Body of pancreas (tissue), 4 donors: ENCODE results near the gene DOCK4. TPM values are rescaled to one million over a fixed set of nuclear protein-coding genes. Genes with fewer than 3 reads are reported as not detected.

ENCODE experiments used
- ATAC-seq: fragments of 150-250 bp; one replicate; pipeline ENCODE4 v1.9.1; 2016
- DNase-seq, 4 donors: peaks; one replicate each; pipeline ENCODE4 v3.0.0-alpha.2; 2019
- H3K27ac ChIP-seq, 4 donors: fragments of 200-600 bp; sonication (generic); 1 replicate in 3 of 4; 2 replicates in 1 of 4; pipeline versions ENCODE4 v1.5.1 to v1.6.1; 2016 to 2019; ENCODE audit warnings: mild to moderate bottlenecking in 1 of 4, mixed read lengths in 1 of 4, moderate library complexity in 1 of 4
- H3K27me3 ChIP-seq, 2 donors: fragments of 200-600 bp; sonication (generic); one replicate each; pipeline ENCODE4 v1.6.0; 2016; ENCODE audit warnings: mild to moderate bottlenecking in 1 of 2
- H3K36me3 ChIP-seq, 2 donors: fragments of 200-600 bp; sonication (generic); replicated peaks in 1 of 2; 2 replicates each; pipeline ENCODE4 v1.5.1; 2016; ENCODE audit warnings: low read depth in 2 of 2; ENCODE audit not compliant: insufficient read depth in 1 of 2
- H3K4me1 ChIP-seq: fragments of 200-600 bp; sonication (generic); one replicate; pipeline ENCODE4 v1.6.0; 2016
- H3K4me3 ChIP-seq, 2 donors: fragments of 200-600 bp; sonication (generic); 1 replicate in 1 of 2; 2 replicates in 1 of 2; pipeline ENCODE4 v1.5.1; 2016 to 2019
- H3K9me3 ChIP-seq, 3 donors: fragments of 200-600 bp; sonication (generic); 1 replicate in 2 of 3; 2 replicates in 1 of 3; pipeline ENCODE4 v1.5.1; 2016
- POLR2A ChIP-seq, 3 donors: fragments of 450-650 bp; IDR thresholded peaks; one replicate each; pipeline ENCODE4 v1.6.1; 2016; ENCODE audit warnings: antibody characterized with exemption in 3 of 3, mild to moderate bottlenecking in 2 of 3
- WGBS, 2 donors: methylation state at CpG; one replicate each; pipeline ENCODE4 v1.1.5; 2017; 5-methylcytosine and 5-hydroxymethylcytosine counted together
- intact Hi-C: fragments of 100-400 bp; cut with DNase I; formaldehyde crosslinking; loops from one replicate; pipeline ENCODE4 v1.15.1; 2023
- total RNA-seq, 2 donors: library from RNA; depleted of rRNA; stranded (reverse); fragments of >200 nt; gene quantifications; one replicate each; pipeline ENCODE4 v1.1.0, GENCODE V29; 2016
- TF ChIP-seq, protein P1 (sequence below), 7 experiments: fragments of 450-650 bp in 4 of 7; fragments of 200-600 bp in 3 of 7; sonication (generic) in 3 of 7; IDR thresholded peaks; one replicate each; pipeline ENCODE4 v1.5.1; 2016 to 2019; ENCODE audit warnings: antibody characterized with exemption in 7 of 7

Gene DOCK4
- total RNA-seq, 2 donors from 2014 or later: 24.9 to 34.6 TPM

DNA sequence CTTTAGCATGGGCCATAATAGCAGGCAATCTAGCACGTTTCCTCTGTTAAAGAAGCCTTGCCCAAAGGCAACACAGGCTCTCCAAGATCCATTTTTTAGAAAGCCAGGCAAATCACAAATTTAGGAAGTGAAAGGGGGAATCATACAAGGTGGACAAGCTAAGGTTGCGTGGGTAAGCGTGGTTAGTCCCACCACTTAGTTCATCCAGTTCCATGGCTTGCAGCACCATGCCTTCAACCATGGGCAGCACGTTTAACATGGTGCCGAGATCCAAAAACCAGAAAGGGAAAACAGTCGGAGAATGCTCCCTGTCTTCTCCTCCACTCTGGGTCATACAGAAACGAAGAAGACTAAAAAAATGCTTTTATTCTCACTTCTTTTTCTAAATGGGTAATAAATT lies 409.5 kb downstream of the DOCK4 start:
- Histone ChIP-seq H3K27me3 (no peaks in the 10 kb centered on the region), H3K27ac (no peak overlapping the region), H3K4me1 (peaks cover 1% of the 10 kb centered on the region), H3K4me3 (no peak overlapping the region), H3K36me3 (no peaks in the 10 kb centered on the region), H3K9me3 (peaks cover 0 to 49% (median 2%) of the 10 kb centered on the region in 3 donors)
- ATAC-seq (no peak), DNase-seq (no peak)
- TF ChIP-seq POLR2A (IDR thresholded peaks at IDR 0.05): no peak
- TF ChIP-seq, protein P1, sequence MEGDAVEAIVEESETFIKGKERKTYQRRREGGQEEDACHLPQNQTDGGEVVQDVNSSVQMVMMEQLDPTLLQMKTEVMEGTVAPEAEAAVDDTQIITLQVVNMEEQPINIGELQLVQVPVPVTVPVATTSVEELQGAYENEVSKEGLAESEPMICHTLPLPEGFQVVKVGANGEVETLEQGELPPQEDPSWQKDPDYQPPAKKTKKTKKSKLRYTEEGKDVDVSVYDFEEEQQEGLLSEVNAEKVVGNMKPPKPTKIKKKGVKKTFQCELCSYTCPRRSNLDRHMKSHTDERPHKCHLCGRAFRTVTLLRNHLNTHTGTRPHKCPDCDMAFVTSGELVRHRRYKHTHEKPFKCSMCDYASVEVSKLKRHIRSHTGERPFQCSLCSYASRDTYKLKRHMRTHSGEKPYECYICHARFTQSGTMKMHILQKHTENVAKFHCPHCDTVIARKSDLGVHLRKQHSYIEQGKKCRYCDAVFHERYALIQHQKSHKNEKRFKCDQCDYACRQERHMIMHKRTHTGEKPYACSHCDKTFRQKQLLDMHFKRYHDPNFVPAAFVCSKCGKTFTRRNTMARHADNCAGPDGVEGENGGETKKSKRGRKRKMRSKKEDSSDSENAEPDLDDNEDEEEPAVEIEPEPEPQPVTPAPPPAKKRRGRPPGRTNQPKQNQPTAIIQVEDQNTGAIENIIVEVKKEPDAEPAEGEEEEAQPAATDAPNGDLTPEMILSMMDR (IDR thresholded peaks at IDR 0.05): no peak
- WGBS, 2 donors: 71 to 76% methylated on average over 7 of the region's 7 CpGs
- intact Hi-C loops: no loop called here

DNA sequence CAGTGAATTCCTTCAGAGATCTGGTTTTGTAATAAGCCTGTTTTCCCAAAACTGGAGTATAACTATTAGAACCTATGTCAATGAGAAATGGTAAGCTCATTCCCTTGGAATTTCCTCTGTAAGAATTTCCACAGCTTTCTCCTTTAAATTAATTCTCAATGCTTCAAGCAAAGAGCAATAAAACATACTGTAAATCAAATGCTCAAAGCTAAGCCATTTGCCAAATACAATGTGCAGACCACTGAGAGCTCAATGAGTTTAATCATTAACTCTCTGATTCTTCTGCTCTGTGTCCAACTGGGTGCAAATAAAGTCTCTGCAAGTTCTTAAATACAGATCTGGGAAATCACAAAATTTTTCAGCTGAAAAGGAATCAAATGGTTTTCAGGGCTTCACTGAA lies 416.3 kb downstream of the DOCK4 start:
- intact Hi-C loops: no loop called here
- no peaks in the 10 kb centered on the region for H3K27me3 ChIP-seq
- ATAC-seq (no peak), DNase-seq (no peak)
- no peak overlapping the region for H3K4me3 ChIP-seq
- TF ChIP-seq, protein P1 (IDR thresholded peaks at IDR 0.05): no peak
- no peak for TF ChIP-seq POLR2A (IDR thresholded peaks at IDR 0.05)
- H3K36me3 ChIP-seq: no peaks in the 10 kb centered on the region
- H3K4me1 ChIP-seq: peaks cover 20% of the 10 kb centered on the region
- peaks cover 0 to 9% (median 0%) of the 10 kb centered on the region in 3 donors for H3K9me3 ChIP-seq
- H3K27ac ChIP-seq: no peak overlapping the region

DNA sequence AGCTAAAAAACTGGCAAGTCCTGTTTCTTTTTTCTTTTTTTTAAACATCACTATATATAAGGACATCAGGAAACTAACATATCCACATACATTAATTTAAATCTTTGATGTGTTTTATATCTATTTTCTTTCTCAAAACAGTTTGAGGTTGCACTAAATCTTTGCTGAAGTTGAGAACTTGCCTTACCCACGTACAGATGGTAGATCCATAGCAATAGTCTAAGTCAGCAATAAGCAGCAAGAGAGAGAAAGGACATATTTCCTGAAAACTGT lies 417.2 kb downstream of the DOCK4 start:
- no peak overlapping the region for H3K4me3 ChIP-seq
- WGBS, 2 donors: 86% methylated on average over 1 of the region's 1 CpG
- intact Hi-C loops: no loop called here

DNA sequence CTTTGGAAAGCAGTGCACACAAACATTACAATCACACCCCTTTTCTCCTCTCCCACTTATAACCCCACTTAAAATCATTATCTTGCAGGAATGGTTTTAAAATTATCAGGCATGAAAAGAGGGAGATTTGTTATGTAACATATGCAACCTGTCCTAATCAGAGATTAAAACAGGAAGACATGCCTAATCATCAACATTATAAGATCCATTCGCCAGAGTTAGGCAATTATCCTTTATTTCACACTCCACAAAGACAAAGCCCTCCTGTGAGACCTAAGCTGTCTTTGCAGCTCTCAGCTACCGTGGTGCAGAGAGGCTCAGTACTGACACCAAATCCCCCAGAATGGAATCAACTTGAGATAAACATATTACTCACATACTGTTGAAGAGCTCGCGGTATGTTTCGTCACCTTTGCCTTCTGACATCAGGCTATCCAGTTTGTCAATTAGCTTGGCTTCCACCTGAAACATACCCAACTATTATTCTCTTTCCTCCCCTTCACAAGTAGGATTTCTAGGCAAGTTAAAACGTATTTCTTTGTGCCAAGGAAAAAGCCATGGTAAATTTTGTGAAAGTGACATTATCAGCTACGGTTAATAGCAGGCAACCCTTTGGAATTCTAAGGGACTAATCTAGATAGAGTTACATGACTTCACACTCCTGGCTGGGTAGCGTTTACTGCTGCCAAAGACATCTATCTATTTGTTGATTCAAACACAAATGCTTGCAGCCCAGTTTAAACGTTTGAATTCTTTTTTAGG lies 417.7 kb downstream of the DOCK4 start:
- Histone ChIP-seq H3K27ac (no peak overlapping the region), H3K27me3 (no peaks in the 10 kb centered on the region), H3K4me3 (no peak overlapping the region), H3K9me3 (no peaks in the 10 kb centered on the region), H3K4me1 (peaks cover 26% of the 10 kb centered on the region), H3K36me3 (no peaks in the 10 kb centered on the region)
- no peak for ATAC-seq
- no peak for TF ChIP-seq POLR2A (IDR thresholded peaks at IDR 0.05)
- TF ChIP-seq, protein P1 (IDR thresholded peaks at IDR 0.05): no peak
- DNase-seq: no peak
- intact Hi-C loops: no loop called here
- WGBS, 2 donors: 44 to 46% methylated on average over 9 of the region's 9 CpGs

More for the DNA sequence above, 417.2 kb downstream of the DOCK4 start:
- H3K9me3 ChIP-seq: no peaks in the 10 kb centered on the region
- H3K4me1 ChIP-seq: peaks cover 26% of the 10 kb centered on the region
- DNase-seq: no peak
- ATAC-seq: no peak
- no peaks in the 10 kb centered on the region for H3K27me3 ChIP-seq
- no peak for TF ChIP-seq POLR2A (IDR thresholded peaks at IDR 0.05)
- TF ChIP-seq, protein P1 (IDR thresholded peaks at IDR 0.05): no peak
- no peaks in the 10 kb centered on the region for H3K36me3 ChIP-seq
- no peak overlapping the region for H3K27ac ChIP-seq

- no peaks in the 10 kb centered on the region for H3K9me3 ChIP-seq
- TF ChIP-seq, protein P1 (IDR thresholded peaks at IDR 0.05): no peak
- no peak for TF ChIP-seq POLR2A (IDR thresholded peaks at IDR 0.05)
- H3K4me3 ChIP-seq: no peak overlapping the region
- H3K27ac ChIP-seq: no peak overlapping the region
- no peaks in the 10 kb centered on the region for H3K36me3 ChIP-seq
- peaks cover 26% of the 10 kb centered on the region for H3K4me1 ChIP-seq
- no peaks in the 10 kb centered on the region for H3K27me3 ChIP-seq
- ATAC-seq: no peak
- 86 to 87% methylated on average over 2 of the region's 2 CpGs for WGBS, 2 donors
- no peak for DNase-seq
- intact Hi-C loops: no loop called here
These were observed 418.5 kb downstream of the DOCK4 start for GRCh38 chr7:111787741-111788140.
